IMR-90 (cell line): Measurements from ENCODE around the gene PPFIBP2. TPM values are rescaled to one million over a fixed set of nuclear protein-coding genes. Genes with fewer than 3 reads are reported as not detected.

ENCODE experiments used
- ATAC-seq: fragments of 200-7000 bp; cut with Tn5 transposase; 2 replicates; pipeline ENCODE4 v1.9.1; 2020; ENCODE audit warnings: low read depth, mild to moderate bottlenecking, moderate library complexity
- BruUV-seq: library from RNA; stranded (reverse); fragments of 400-500 nt; replicated peaks from 2 replicates; lab custom pipeline; 2021; lab: Mats Ljungman, UMichigan
- CTCF ChIA-PET: fragments of 300-600 bp; formaldehyde crosslinking; extraction: SDS; loops from one replicate; lab custom pipeline; 2021; ENCODE audit warnings: antibody characterized with exemption; lab: Yijun Ruan, JAX
- POLR2A ChIA-PET: fragments of 300-600 bp; sonication (Branson Sonifier 250); formaldehyde crosslinking; loops from one replicate; lab custom pipeline; 2022; ENCODE audit warnings: antibody characterized with exemption; ENCODE audit not compliant: unreplicated experiment; lab: Charles Lee
- DNase-seq: peaks from one replicate; pipeline ENCODE4 v3.0.0; 2013
- H2AFZ ChIP-seq: replicated peaks from 2 replicates; pipeline ENCODE3; 2013; ENCODE audit warnings: low read length, mild to moderate bottlenecking; ENCODE audit not compliant: poor library complexity
- H2AK5ac ChIP-seq: 2 replicates; pipeline ENCODE4 v1.6.1; 2013; ENCODE audit warnings: low read depth, low read length, inconsistent platforms
- H2AK9ac ChIP-seq: replicated peaks from 2 replicates; pipeline ENCODE3; 2013; ENCODE audit warnings: mild to moderate bottlenecking, low read depth, low read length, moderate library complexity; ENCODE audit not compliant: poor library complexity
- H2BK120ac ChIP-seq: 2 replicates; pipeline ENCODE4 v1.6.1; 2013; ENCODE audit warnings: low read depth, low read length, inconsistent platforms
- H2BK15ac ChIP-seq: 3 replicates; pipeline ENCODE4 v1.6.1; 2013; ENCODE audit warnings: low read depth, low read length, inconsistent platforms
- H2BK20ac ChIP-seq: 2 replicates; pipeline ENCODE4 v1.6.1; 2013; ENCODE audit warnings: low read depth, mild to moderate bottlenecking, inconsistent platforms, low read length, moderate library complexity
- H2BK5ac ChIP-seq: 2 replicates; pipeline ENCODE4 v1.6.1; 2013; ENCODE audit warnings: mild to moderate bottlenecking, low read depth, low read length, inconsistent platforms; ENCODE audit not compliant: poor library complexity, severe bottlenecking
- H3K14ac ChIP-seq: replicated peaks from 2 replicates; pipeline ENCODE4 v1.6.1; 2013; ENCODE audit warnings: low read depth, low read length, inconsistent platforms
- H3K18ac ChIP-seq: 2 replicates; pipeline ENCODE4 v1.6.1; 2013; ENCODE audit warnings: low read depth, low read length, control low read depth
- H3K23ac ChIP-seq: 2 replicates; pipeline ENCODE4 v1.6.1; 2013; ENCODE audit warnings: low read depth, low read length, inconsistent platforms
- H3K27ac ChIP-seq: 2 replicates; pipeline ENCODE4 v1.5.1; 2013; ENCODE audit warnings: mild to moderate bottlenecking, control low read depth, low read length; ENCODE audit not compliant: insufficient read depth
- H3K27me3 ChIP-seq: 2 replicates; pipeline ENCODE4 v1.6.1; 2013; ENCODE audit warnings: low read length; ENCODE audit not compliant: control insufficient read depth, insufficient read depth
- H3K36me3 ChIP-seq: 2 replicates; pipeline ENCODE4 v1.6.1; 2013; ENCODE audit warnings: low read length, mixed read lengths; ENCODE audit not compliant: control insufficient read depth, insufficient read depth
- H3K4ac ChIP-seq: 2 replicates; pipeline ENCODE4 v1.6.1; 2013; ENCODE audit warnings: low read depth, low read length, inconsistent platforms
- H3K4me1 ChIP-seq: 2 replicates; pipeline ENCODE4 v1.6.1; 2013; ENCODE audit warnings: low read length, mixed read lengths; ENCODE audit not compliant: control insufficient read depth, insufficient read depth
- H3K4me2 ChIP-seq: 2 replicates; pipeline ENCODE4 v1.6.1; 2013; ENCODE audit warnings: low read depth, mild to moderate bottlenecking, control low read depth, low read length, moderate library complexity
- H3K4me3 ChIP-seq: 2 replicates; pipeline ENCODE4 v1.5.1; 2013; ENCODE audit warnings: low read depth, mild to moderate bottlenecking, control low read depth, low read length, moderate library complexity; ENCODE audit not compliant: insufficient read depth
- H3K56ac ChIP-seq: 2 replicates; pipeline ENCODE4 v1.6.1; 2013; ENCODE audit warnings: low read length, inconsistent platforms; ENCODE audit not compliant: insufficient read depth; ENCODE audit errors: extremely low read depth
- H3K79me1 ChIP-seq, 2 experiments: 2 replicates each; pipeline ENCODE4 v1.6.1; 2013; ENCODE audit warnings: low read length in 2 of 2, inconsistent platforms in 1 of 2, low read depth in 1 of 2
- H3K9ac ChIP-seq: 2 replicates; pipeline ENCODE4 v1.6.1; 2013; ENCODE audit warnings: low read depth, low read length, control low read depth
- H3K9me1 ChIP-seq: 2 replicates; pipeline ENCODE4 v1.6.1; 2013; ENCODE audit warnings: low read length, inconsistent platforms; ENCODE audit not compliant: insufficient read depth
- H3K9me3 ChIP-seq: 2 replicates; pipeline ENCODE4 v1.6.1; 2013; ENCODE audit warnings: low read length; ENCODE audit not compliant: control insufficient read depth, insufficient read depth
- H4K20me1 ChIP-seq: 2 replicates; pipeline ENCODE4 v1.6.1; 2013; ENCODE audit warnings: low read length, inconsistent platforms; ENCODE audit not compliant: insufficient read depth
- H4K5ac ChIP-seq: 2 replicates; pipeline ENCODE4 v1.6.1; 2013; ENCODE audit warnings: mild to moderate bottlenecking, low read depth, low read length, control low read depth
- H4K8ac ChIP-seq, 2 experiments: 2 replicates each; pipeline ENCODE4 v1.6.1; 2013; ENCODE audit warnings: low read depth in 2 of 2, low read length in 2 of 2, control low read depth in 1 of 2, inconsistent platforms in 1 of 2
- H4K91ac ChIP-seq: 2 replicates; pipeline ENCODE4 v1.6.1; 2013; ENCODE audit warnings: low read depth, low read length, inconsistent platforms; ENCODE audit not compliant: insufficient read depth
- BHLHE40 ChIP-seq: fragments of 150-350 bp; IDR thresholded peaks from 2 replicates; pipeline ENCODE4 v1.6.1; 2016; ENCODE audit warnings: mild to moderate bottlenecking, low read depth, low read length
- CHD1 ChIP-seq: IDR thresholded peaks from 2 replicates; pipeline ENCODE4 v1.6.1; 2012; ENCODE audit warnings: low read depth, low read length, improper control_type of control experiment
- CTCF ChIP-seq: conservative IDR thresholded peaks from 2 replicates; pipeline ENCODE4 v1.5.1; 2012; ENCODE audit warnings: mild to moderate bottlenecking, low read depth, low read length, improper control_type of control experiment
- FOS ChIP-seq: fragments of 150-350 bp; IDR thresholded peaks from 2 replicates; pipeline ENCODE4 v1.6.1; 2016; ENCODE audit warnings: low read depth, low read length
- MAFK ChIP-seq: IDR thresholded peaks from 2 replicates; pipeline ENCODE4 v1.6.1; 2012; ENCODE audit warnings: low read depth, low read length, improper control_type of control experiment
- NFE2L2 ChIP-seq: fragments of 150-350 bp; IDR thresholded peaks from 2 replicates; pipeline ENCODE4 v1.6.1; 2016; ENCODE audit warnings: low read depth, mild to moderate bottlenecking, low read length
- POLR2A ChIP-seq: IDR thresholded peaks from 2 replicates; pipeline ENCODE4 v1.6.1; 2012; ENCODE audit warnings: mild to moderate bottlenecking, low read depth, low read length
- RAD21 ChIP-seq: IDR thresholded peaks from 2 replicates; pipeline ENCODE4 v1.6.1; 2012; ENCODE audit warnings: low read length, improper control_type of control experiment
- RFX5 ChIP-seq: IDR thresholded peaks from 2 replicates; pipeline ENCODE4 v1.8.0; 2012; ENCODE audit warnings: low read depth, mild to moderate bottlenecking, low read length, moderate library complexity
- SMC3 ChIP-seq: fragments of 150-350 bp; IDR thresholded peaks from 2 replicates; pipeline ENCODE4 v1.6.1; 2016; ENCODE audit warnings: low read depth, mild to moderate bottlenecking, antibody characterized with exemption, low read length, moderate library complexity
- USF2 ChIP-seq: fragments of 150-350 bp; IDR thresholded peaks from 2 replicates; pipeline ENCODE4 v1.6.1; 2017; ENCODE audit warnings: mild to moderate bottlenecking, antibody characterized with exemption, low read length, low read depth
- WGBS, 2 experiments: methylation state at CpG; one replicate each; pipeline versions ENCODE4 v1.1.5 to v1.1.7; 2013; ENCODE audit warnings: missing lambda C conversion rate in 2 of 2; ENCODE audit not compliant: insufficient read length in 1 of 2; ENCODE audit errors: extremely low coverage in 2 of 2; 5-methylcytosine and 5-hydroxymethylcytosine counted together
- dilution Hi-C: fragments of 300-500 bp; cut with HindIII; formaldehyde crosslinking; loops from one replicate; pipeline ENCODE4 v1.14.3; 2018; ENCODE audit warnings: low sequenced_read_pairs; ENCODE audit not compliant: unreplicated experiment
- in situ Hi-C: fragments of 300-500 bp; cut with MboI; formaldehyde crosslinking; loops from 3 replicates; pipeline ENCODE4 v1.14.3; 2019; ENCODE audit warnings: low sequenced_read_pairs, inconsistent platforms, mixed read lengths
- intact Hi-C: fragments of 100-400 bp; cut with micrococcal nuclease; formaldehyde crosslinking; loops from 2 replicates; pipeline ENCODE4 v1.10.0; 2022
- polyA plus RNA-seq, 3 experiments: library from polyadenylated mRNA; depleted of rRNA; stranded (reverse); fragments of >200 nt; gene quantifications; 2 replicates each; pipeline ENCODE4 v1.2.3, GENCODE V29; 2012; ENCODE audit warnings: low replicate concordance in 1 of 3
- total RNA-seq: library from RNA; depleted of rRNA; stranded (reverse); fragments of >200 nt; gene quantifications from 2 replicates; pipeline ENCODE4 v1.2.3, GENCODE V29; 2012

The PPFIBP2 gene
- total and polyA plus RNA-seq, 2 of the 4 experiments (the other 2 are of a cell fraction), result 6.0 to 11.8 TPM

GRCh38 chr11:7597620-7598019, 83.8 kb downstream of the PPFIBP2 start:
- ATAC-seq (no peak), DNase-seq (no peak)
- no peaks in the 10 kb centered on the region for H3K79me1 ChIP-seq
- H3K9ac ChIP-seq, result no peak overlapping the region
- H3K27ac ChIP-seq, result no peak overlapping the region
- in situ Hi-C loops (no loop called here), dilution Hi-C loops (no loop called here), intact Hi-C loops (no loop called here)
- H2AK9ac ChIP-seq, result no peak overlapping the region
- H2AFZ ChIP-seq, result no peak overlapping the region
- H2BK20ac ChIP-seq, result no peak overlapping the region
- no peak overlapping the region for H4K91ac ChIP-seq
- H3K27me3 ChIP-seq, result no peaks in the 10 kb centered on the region
- H3K56ac ChIP-seq, result no peak overlapping the region
- H2BK5ac ChIP-seq, result no peak overlapping the region
- no peaks in the 10 kb centered on the region for H4K20me1 ChIP-seq
- H3K18ac ChIP-seq, result no peak overlapping the region
- no peak overlapping the region for H2BK120ac ChIP-seq
- H3K9me1 ChIP-seq, result 0 out of 2 replicates have a peak, but pooled peaks cover under 1% of the 10 kb centered on the region
- no peak overlapping the region for H4K8ac ChIP-seq
- no TSS peak for BruUV-seq
- no peak overlapping the region for H3K14ac ChIP-seq
- 96% methylated on average over 3 of the region's 8 CpGs; no CpG with 5 or more reads in 1 of the 2 experiments for WGBS, 2 experiments
- CTCF ChIA-PET, result no interaction called here
- H3K4ac ChIP-seq, result no peak overlapping the region
- POLR2A ChIA-PET, result no interaction called here
- no peaks in the 10 kb centered on the region; the same call in 1 of the 2 replicates for H3K36me3 ChIP-seq
- peaks cover 10% of the 10 kb centered on the region for H3K4me1 ChIP-seq
- H3K4me3 ChIP-seq, result no peak overlapping the region
- H3K4me2 ChIP-seq, result no peak overlapping the region
- H4K5ac ChIP-seq, result no peak overlapping the region
- no peak overlapping the region for H2AK5ac ChIP-seq
- H3K9me3 ChIP-seq, result no peaks in the 10 kb centered on the region
- TF ChIP-seq NFE2L2, result no peak
- TF ChIP-seq SMC3, result no peak
- TF ChIP-seq USF2, result no peak
- no peak for TF ChIP-seq RAD21
- TF ChIP-seq BHLHE40, result no peak
- no peak for TF ChIP-seq RFX5
- no peak for TF ChIP-seq MAFK
- TF ChIP-seq POLR2A, result no peak
- no peak for TF ChIP-seq CHD1
- no peak for TF ChIP-seq CTCF
- TF ChIP-seq FOS, result no peak
- H2BK15ac ChIP-seq, result no peak overlapping the region
- H3K23ac ChIP-seq, result no peak overlapping the region
